Mesodermal cell (in vitro differentiated cells): Measurements from ENCODE around the gene SCNM1.
"Not testable (repeated sequence)": the region's sequence is repeated elsewhere in the genome, so short reads cannot be mapped to it uniquely, and the experiment has no call there.

Experiments used
- H3K27ac ChIP-seq: 2 replicates; pipeline ENCODE4 v1.7.0; 2013; ENCODE audit warnings: mild to moderate bottlenecking, low read depth, low read length, moderate library complexity; ENCODE audit not compliant: severe bottlenecking
- H3K36me3 ChIP-seq: 2 replicates; pipeline ENCODE4 v1.7.1; 2013; ENCODE audit warnings: mild to moderate bottlenecking, low read length, moderate library complexity; ENCODE audit not compliant: control insufficient read depth, insufficient read depth
- H3K4me1 ChIP-seq: one replicate; pipeline ENCODE4 v1.7.1; 2013; ENCODE audit warnings: mild to moderate bottlenecking, low read length; ENCODE audit not compliant: insufficient read depth, control insufficient read depth, poor library complexity, severe bottlenecking
- H3K4me3 ChIP-seq: 2 replicates; pipeline ENCODE4 v1.7.0; 2013; ENCODE audit warnings: low read length, control low read depth, mild to moderate bottlenecking; ENCODE audit not compliant: insufficient read depth, poor library complexity, severe bottlenecking; ENCODE audit errors: extremely low read depth
- H3K9me3 ChIP-seq: 2 replicates; pipeline ENCODE4 v1.7.1; 2013; ENCODE audit warnings: mild to moderate bottlenecking, low read length, moderate library complexity; ENCODE audit not compliant: control insufficient read depth
- WGBS, 2 experiments: methylation state at CpG; one replicate each; pipeline ENCODE4 v1.1.5; 2013; ENCODE audit warnings: missing lambda C conversion rate in 2 of 2; ENCODE audit not compliant: insufficient coverage in 2 of 2; 5-methylcytosine and 5-hydroxymethylcytosine counted together

SCNM1 gene

GRCh38 chr1:151171190-151171589 is 5.2 kb downstream of the SCNM1 start:
- 98 to 100% methylated on average over 1 to 3 of the region's 5 CpGs for whole genome bisulfite sequencing, 2 experiments

GRCh38 chr1:151175041-151175741 is 9.2 kb downstream of the SCNM1 start:
- no peaks in the 10 kb centered on the region for H3K4me1 ChIP-seq
- no peaks in the 10 kb centered on the region for H3K9me3 ChIP-seq
- peaks cover 76% of the 10 kb centered on the region for H3K36me3 ChIP-seq
- 90 to 100% methylated on average over 2 to 3 of the region's 6 CpGs for WGBS, 2 experiments
- no peak overlapping the region for H3K4me3 ChIP-seq
- H3K27ac ChIP-seq = no peak overlapping the region

More at GRCh38 chr1:151171190-151171589, 5.2 kb downstream of the SCNM1 start:
- H3K4me3 ChIP-seq = no peak overlapping the region
- no peaks in the 10 kb centered on the region for H3K9me3 ChIP-seq
- H3K36me3 ChIP-seq = peaks cover 53% of the 10 kb centered on the region
- H3K4me1 ChIP-seq = peaks cover 3% of the 10 kb centered on the region
- H3K27ac ChIP-seq = no peak overlapping the region

GRCh38 chr1:151175863-151176262 is 9.9 kb downstream of the SCNM1 start, which contains the start of gene TMOD4:
TMOD4 (minus strand) TSS chr1:151175981; CDS start chr1:151174875, 1,106 bp downstream.
- Histone ChIP-seq H3K36me3 (peaks cover 76% of the 10 kb centered on the region), H3K27ac (no peak within 1 kb of the TSS), H3K9me3 (no peaks in the 10 kb centered on the region), H3K4me3 (no peak within 1 kb of the TSS), H3K4me1 (no peaks in the 10 kb centered on the region)
- whole genome bisulfite sequencing, 2 experiments = 80 to 100% methylated on average over 1 to 2 of the region's 4 CpGs

GRCh38 chr1:151176514-151177045 is 10.6 kb downstream of the SCNM1 start:
- Histone ChIP-seq H3K9me3 (no peaks in the 10 kb centered on the region), H3K36me3 (peaks cover 78% of the 10 kb centered on the region), H3K27ac (no peak overlapping the region), H3K4me3 (no peak overlapping the region), H3K4me1 (no peaks in the 10 kb centered on the region)
- WGBS, 2 experiments = 93 to 97% methylated on average over 17 of the region's 17 CpGs

- WGBS, 2 experiments = 95 to 98% methylated on average over 5 of the region's 10 CpGs
- Histone ChIP-seq H3K36me3 (peaks cover 67% of the 10 kb centered on the region), H3K4me3 (no peak overlapping the region), H3K27ac (no peak overlapping the region), H3K4me1 (no peaks in the 10 kb centered on the region), H3K9me3 (no peaks in the 10 kb centered on the region)
Observed at GRCh38 chr1:151184211-151184610, 18.3 kb downstream of the SCNM1 start.

- Histone ChIP-seq H3K27ac (no peak overlapping the region), H3K9me3 (no peaks in the 10 kb centered on the region), H3K36me3 (peaks cover 39% of the 10 kb centered on the region), H3K4me3 (no peak overlapping the region), H3K4me1 (no peaks in the 10 kb centered on the region)
- WGBS, 2 experiments = no CpG with 5 or more reads among the region's 1 CpG
Observed at GRCh38 chr1:151187205-151187604, 21.3 kb downstream of the SCNM1 start.

GRCh38 chr1:151188667-151189066 is 22.7 kb downstream of the SCNM1 start:
- WGBS, 2 experiments = 91 to 95% methylated on average over 5 to 7 of the region's 8 CpGs
- H3K9me3 ChIP-seq, H3K4me1 ChIP-seq, H3K27ac ChIP-seq: not testable (repeated sequence)
- peak overlapping the region; percentile 73 for H3K4me3 ChIP-seq
- H3K36me3 ChIP-seq = peaks cover 24% of the 10 kb centered on the region

GRCh38 chr1:151189637-151190445 is 23.9 kb downstream of the SCNM1 start, which contains the start of gene VPS72:
VPS72 (minus strand) TSS chr1:151190197; CDS start chr1:151190121, 76 bp downstream.
- WGBS, 2 experiments = 0% methylated on average over 32 to 35 of the region's 42 CpGs
- H3K4me3 ChIP-seq = peak within 1 kb of the TSS; percentile 73
- H3K4me1 ChIP-seq = no peaks in the 10 kb centered on the region
- no peaks in the 10 kb centered on the region for H3K9me3 ChIP-seq
- H3K36me3 ChIP-seq = peaks cover 13% of the 10 kb centered on the region
- H3K27ac ChIP-seq = peak within 1 kb of the TSS; percentile 73

GRCh38 chr1:151192047-151192446 is 26.1 kb downstream of the SCNM1 start:
- WGBS, 2 experiments = 88 to 100% methylated on average over 1 to 4 of the region's 7 CpGs
- H3K9me3 ChIP-seq = no peaks in the 10 kb centered on the region
- H3K27ac ChIP-seq = no peak overlapping the region
- H3K4me3 ChIP-seq = no peak overlapping the region
- no peaks in the 10 kb centered on the region for H3K4me1 ChIP-seq
- H3K36me3 ChIP-seq = no peaks in the 10 kb centered on the region

- H3K36me3 ChIP-seq = no peaks in the 10 kb centered on the region
- H3K27ac ChIP-seq = no peak overlapping the region
- no peaks in the 10 kb centered on the region for H3K4me1 ChIP-seq
- H3K4me3 ChIP-seq = no peak overlapping the region
- H3K9me3 ChIP-seq = no peaks in the 10 kb centered on the region
- WGBS, 2 experiments = 96% methylated on average over 5 to 6 of the region's 6 CpGs
Observed at GRCh38 chr1:151193304-151193703, 27.4 kb downstream of the SCNM1 start.
